ENCODE results near the gene AKAP3.

AKAP3 gene

DNA sequence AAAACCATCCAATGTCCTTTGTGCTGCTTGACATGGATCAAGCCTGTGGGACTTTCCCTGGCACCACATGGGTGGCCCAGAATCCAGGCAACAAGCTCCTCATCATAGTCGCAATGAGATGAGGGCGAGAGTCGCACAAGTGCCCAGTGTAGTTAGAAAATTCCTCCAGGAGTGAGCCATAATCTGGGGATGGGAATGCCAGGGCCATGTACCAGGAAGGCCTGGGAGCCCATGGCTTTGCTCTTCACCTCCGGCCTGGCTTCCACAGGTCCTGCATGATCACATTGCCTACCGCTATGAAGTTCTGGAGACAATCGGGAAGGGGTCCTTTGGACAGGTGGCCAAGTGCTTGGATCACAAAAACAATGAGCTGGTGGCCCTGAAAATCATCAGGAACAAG is 53.0 kb downstream of the AKAP3 start:
- no peak for DNase-seq

DNA sequence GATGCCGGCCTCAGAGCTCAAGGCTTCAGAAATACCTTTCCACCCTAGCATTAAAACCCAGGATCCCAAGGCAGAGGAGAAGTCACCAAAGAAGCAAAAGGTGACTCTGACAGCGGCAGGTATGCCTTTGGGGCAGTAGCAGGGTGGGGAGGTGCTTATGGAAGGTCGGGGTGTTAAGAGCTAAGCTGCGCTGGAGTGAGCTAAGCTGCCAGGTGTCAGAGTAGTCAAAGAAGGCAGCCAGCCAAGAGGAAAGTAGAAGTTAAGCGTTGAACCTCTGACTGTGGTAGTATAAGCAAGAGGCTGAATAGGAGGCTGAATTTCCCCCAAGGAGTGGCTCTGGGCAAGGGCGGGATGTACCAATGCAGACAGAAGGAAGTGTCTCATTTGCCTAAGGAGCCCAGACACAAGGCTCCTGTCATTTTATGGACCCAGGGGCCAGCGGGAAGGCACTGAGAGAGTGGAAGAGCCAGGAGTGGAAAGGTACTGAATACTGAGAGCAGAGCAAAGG is 57.6 kb downstream of the AKAP3 start:
- no peak for DNase-seq

DNA sequence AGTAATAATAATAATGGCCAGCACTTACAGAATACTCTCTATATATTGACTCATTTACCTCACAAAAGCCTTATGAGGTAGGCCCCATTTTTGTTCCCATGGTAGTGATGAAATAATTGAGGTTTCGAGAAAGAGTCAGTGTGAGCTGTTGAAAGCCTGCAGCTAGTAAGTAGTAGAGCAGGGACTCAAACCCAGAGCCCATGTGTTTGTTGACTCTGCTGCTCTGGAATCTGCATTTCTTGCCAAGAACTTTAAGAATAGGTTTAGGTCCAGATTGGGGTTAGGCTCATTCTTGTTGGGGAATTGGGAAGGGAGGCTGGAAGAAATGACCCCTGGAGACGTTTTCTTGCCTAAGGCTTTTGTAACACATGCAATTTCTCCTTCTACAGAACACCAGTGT is 58.9 kb downstream of the AKAP3 start:
- DNase-seq: no peak

DNA sequence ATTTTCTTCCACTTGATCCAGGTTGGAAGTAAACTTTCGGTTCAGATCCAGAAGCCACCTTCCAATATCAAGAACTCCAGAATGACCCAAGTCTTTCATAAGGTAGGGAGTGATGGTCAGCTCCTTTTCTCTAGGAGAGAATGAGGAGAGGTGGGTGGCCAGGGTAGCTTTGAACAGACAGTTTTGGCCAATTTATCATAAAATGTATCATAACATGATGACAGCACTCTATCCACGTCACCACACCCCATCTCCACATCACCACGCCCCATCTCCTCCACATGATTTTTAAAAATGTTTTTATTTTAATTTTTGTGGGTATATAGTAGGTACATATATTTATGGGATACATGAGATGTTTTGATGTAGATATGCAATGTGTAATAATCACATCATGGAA is 59.9 kb downstream of the AKAP3 start:
- no peak for DNase-seq

DNA sequence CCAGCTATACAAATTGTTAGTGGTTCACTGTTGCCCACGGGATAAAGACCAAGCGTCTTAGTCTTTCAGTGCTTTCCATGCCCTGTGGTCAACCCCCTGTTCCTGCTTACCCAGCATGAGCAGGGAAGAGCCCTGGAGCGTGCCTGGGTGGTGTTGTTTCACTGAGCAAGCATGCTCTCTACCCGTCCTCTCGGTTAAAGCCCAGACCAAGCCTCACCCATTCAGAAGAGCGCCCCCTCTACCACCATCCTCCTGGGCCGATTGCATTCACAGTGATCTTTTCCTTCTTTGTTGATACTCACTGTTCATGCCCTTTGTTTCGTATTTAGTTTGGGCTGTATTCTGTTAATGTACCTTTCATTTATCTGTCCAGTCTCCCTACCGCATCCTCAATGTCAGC is 61.7 kb downstream of the AKAP3 start:
- no peak for DNase-seq

DNA sequence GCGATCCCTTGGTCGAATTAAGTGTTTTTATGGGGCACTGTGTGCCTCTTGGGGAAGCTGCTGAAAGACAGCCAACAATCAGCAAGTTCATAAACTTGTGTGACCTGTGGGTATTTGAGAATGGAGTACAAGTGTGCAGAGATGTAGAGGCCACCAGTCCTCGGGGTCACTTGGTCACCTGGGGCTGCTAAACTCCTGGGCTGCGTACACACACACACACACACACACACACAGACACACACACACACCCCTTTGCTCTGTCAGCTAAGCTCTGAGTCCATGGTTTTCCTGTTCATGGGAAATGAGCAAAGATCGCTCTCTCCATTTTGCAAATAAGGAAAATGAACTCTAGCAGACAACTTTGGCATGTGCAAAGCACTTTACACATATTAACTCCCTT is 62.4 kb downstream of the AKAP3 start:
- no peak for DNase-seq

DNA sequence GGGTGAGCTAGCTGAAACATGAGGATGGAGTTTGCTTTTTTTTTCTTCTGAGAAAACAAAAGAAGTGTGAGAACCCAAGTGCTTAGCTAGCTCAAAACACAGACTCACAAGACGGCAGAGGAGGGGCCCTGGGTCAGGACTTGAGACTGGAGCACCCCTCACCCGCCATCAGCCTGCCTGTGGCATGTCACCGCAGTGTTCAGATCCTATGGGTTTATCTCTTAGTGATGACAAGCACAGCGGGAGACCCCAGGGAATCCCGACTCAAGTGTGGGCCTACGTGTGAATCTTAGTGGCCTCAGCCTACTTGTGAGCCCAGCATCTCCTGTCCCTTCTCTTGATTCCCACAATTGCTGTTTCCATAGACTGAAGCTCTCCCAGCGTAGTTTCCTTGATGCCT is 64.0 kb downstream of the AKAP3 start:
- no peak for DNase-seq

DNA sequence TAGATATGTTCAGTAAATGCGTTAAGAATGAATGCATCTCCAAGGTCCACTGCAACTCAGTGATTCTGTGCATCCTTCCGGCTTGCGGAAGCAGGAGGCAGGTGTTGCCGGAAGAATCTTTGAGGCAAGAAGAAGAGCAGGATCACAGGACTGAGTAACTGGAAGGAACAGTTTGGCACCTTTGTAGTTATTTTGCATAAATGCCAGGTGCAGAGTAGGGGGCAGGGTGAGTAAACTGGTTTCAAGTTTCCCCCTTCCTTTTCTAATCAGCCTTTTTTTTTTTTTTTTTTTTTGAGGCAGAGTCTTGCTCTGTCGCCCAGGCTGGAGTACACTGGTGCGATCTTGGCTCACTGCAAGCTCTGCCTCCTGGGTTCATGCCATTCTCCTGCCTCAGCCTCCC is 64.6 kb downstream of the AKAP3 start:
- DNase-seq: peak in 1 of 3 experiments; percentile 21

DNA sequence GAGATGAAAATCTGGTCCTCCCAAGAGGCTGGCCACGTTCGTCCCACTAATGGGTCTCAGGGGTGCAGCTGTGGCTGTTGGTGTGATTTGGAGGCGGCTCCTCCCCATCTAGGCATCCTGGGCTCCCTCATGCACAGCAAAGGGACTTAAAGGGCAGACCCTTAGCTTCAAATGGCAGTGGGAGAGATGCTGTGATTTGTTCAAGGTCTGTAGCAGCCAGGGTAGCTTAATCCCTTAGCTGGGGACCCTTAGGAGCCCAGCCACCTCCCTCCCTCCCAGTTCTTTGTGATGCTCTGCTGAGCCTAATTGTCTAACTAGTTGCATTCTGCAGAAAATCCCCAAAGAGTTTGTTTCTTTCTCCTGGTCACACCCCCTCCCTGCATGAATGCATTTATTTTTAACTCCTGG is 68.6 kb downstream of the AKAP3 start:
- no peak for DNase-seq

DNA sequence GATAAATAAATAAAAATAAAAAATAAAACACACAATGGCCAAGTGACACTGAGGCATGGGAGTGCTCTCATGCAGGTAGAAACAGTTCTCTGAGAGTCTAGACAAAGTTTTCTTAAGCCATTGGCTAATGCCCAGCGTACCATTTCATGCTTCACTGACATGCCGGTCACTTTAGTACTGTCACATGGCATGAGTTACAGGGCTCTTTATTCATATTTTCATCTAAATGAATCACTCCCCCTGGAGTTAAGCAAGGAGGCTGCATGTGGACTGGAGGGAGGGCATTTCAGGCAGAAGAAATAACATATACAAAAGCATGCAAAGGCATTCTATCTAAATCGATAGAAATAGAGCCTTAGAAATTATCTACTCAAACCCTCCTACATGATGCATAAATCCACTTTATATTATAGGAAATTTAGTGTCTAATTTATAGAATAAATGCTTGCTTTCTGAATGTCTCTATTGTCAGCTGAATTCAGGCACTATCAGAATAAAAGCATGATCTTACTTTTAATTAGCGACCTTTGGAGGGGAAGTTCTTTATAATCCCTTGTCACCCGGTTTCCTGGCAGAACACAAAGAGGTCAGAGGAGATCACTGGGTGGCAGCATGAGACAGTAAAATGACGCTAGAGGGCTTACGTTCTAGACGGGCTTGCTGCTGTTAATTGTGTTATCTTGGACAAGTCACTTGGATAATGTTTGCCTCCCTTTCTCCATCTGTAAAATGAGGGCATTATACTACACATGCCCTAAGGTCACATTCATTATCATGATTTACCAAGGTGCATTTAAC is 69.3 kb downstream of the AKAP3 start:
- peak in 2 of 3 experiments; percentile 9 to 52 for DNase-seq

DNA sequence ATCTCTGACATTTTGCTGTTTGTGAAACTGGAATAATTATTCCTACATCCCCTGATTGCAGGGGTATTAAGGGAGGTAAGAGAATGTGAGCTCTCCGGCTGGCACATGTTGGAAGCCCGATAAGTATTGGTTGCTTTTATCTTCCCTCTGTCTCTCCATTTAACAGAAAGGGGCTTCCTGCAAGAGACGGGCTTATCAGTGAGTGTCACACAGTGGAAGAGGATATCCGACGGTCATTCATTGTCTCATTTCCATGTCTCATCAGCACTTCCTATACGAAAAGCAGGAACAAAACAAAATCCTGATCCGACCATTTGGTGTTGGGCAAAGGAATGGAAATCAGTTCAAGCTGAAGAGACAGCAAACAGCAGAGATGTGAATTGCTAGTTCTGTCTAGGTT is 76.2 kb downstream of the AKAP3 start:
- DNase-seq: no peak

DNA sequence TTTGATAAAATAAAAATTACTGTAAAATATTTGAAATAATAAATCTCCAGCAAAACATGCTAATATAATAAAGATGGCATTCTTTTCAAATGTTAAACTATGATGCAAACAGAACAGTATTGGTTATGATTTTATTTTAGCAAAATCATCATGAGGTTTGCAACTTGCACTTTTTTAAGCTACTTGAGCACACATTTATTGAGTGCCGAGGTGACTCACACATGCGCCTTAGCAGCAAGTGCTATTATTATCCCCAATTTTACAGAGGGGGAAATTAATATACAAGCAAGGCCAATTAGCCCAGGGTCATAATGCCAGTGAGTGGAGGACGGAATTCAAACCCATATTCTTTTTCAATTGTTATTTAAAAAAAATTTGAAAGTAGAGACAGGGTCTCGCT is 79.6 kb downstream of the AKAP3 start:
- no peak for DNase-seq

DNA sequence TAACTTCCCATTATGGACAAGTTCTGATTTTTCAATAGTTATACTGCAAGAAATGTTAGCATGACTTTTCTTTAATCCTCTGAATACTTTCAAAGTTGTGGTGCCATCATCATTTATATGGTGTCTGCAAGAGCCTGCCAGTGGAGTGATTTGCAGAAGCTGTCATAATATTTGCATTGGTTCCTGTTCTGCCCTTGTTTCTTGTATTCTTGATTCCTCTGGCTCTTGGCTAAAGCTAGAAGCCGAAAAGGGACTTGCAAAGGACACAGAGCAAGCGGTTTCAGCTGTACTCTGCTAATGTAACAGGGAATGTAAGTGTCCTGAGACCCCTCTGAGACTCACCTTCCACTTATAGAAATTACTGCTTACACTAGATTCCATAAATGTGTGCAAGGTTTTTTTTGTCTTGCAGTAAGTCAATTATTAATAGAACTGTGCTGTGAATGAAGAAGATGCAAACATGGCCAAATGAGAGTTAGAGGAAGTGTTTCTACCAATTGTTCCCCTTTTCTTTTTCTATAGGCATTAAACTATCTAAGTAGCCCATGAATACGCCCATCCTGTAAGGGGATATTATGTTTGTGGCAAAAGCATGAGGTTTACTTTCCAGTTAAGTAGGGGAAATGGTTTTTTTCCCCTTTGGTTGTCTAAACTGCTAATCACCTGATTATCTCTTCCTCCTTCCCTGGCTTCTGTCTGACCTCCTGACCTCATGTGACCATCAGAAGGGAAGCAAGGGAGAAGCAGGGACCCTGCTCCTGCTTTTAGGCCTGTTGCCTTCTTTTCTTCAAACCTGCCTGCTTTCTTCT is 81.6 kb downstream of the AKAP3 start:
- DNase-seq: no peak

DNA sequence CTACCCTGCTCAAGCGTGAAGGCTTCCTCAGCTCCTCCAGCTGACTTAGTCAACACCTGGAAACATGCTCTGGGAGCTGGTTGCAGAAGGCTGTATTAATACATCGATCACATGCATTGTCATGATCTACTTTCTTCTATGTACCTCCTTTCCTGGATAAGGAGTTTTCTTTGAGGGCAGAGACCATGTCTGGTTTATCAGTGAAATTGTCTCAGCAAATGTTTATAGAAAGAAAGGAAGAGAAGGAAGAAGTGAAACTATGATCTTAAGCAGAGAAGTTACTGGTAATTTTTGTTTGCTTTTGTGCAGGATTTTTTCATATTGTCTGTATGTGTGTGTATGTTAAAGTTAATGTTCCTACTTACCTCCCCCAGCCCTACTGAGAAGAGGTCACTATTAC is 82.4 kb downstream of the AKAP3 start:
- DNase-seq: no peak

Measured in NCI-H1417 (cell line).